Measurements from ENCODE around the gene ARFGAP2.
"Not testable (repeated sequence)": the region's sequence is repeated elsewhere in the genome, so short reads cannot be mapped to it uniquely, and the experiment has no call there.

ARFGAP2 gene

GRCh38 chr11:47121731-47122130 lies 54.9 kb downstream of the ARFGAP2 start:
- Histone ChIP-seq H3K4me3 (ENCODE audit: low read length) (no peak overlapping the region), H3K9ac (ENCODE audit: low read length) (no peak overlapping the region), H4K20me1 (ENCODE audit: insufficient read depth, low read length) (no peaks in the 10 kb centered on the region), H3K9me3 (replicated peaks; ENCODE audit: insufficient read depth, low read length) (no peaks in the 10 kb centered on the region), H3K4me1 (ENCODE audit: low read length) (no peaks in the 10 kb centered on the region), H3F3A (ENCODE audit: insufficient read depth, low read length) (no peaks in the 10 kb centered on the region), H2AFZ (ENCODE audit: low read length) (no peak overlapping the region), H3K9me2 (replicated peaks; ENCODE audit: insufficient read depth, low read length) (no peaks in the 10 kb centered on the region), H3K36me3 (replicated peaks; ENCODE audit: insufficient read depth, low read length) (no peaks in the 10 kb centered on the region), H3K27ac (ENCODE audit: low read length) (no peak overlapping the region), H3K27me3 (replicated peaks; ENCODE audit: insufficient read depth, low read length) (no peaks in the 10 kb centered on the region), H3K4me2 (ENCODE audit: low read depth, low read length) (no peak overlapping the region), H3K79me2 (ENCODE audit: low read length) (no peaks in the 10 kb centered on the region)
- no peak for TF ChIP-seq EZH2 (optimal IDR thresholded peaks at IDR 0.05; ENCODE audit: low read depth, low read length)
- TF ChIP-seq EZH2phosphoT487 (IDR thresholded peaks at IDR 0.05; ENCODE audit: low read length): no peak
- TF ChIP-seq CTCF (IDR thresholded peaks at IDR 0.05; ENCODE audit: low read length): no peak
- DNase-seq: no peak

GRCh38 chr11:47121056-47121455 lies 55.6 kb downstream of the ARFGAP2 start:
- H4K20me1 ChIP-seq (ENCODE audit: insufficient read depth, low read length): no peaks in the 10 kb centered on the region
- H3K36me3 ChIP-seq (replicated peaks; ENCODE audit: insufficient read depth, low read length): no peaks in the 10 kb centered on the region
- no peaks in the 10 kb centered on the region for H3F3A ChIP-seq (ENCODE audit: insufficient read depth, low read length)
- H2AFZ ChIP-seq (ENCODE audit: low read length): no peak overlapping the region
- H3K9ac ChIP-seq (ENCODE audit: low read length): no peak overlapping the region
- no peaks in the 10 kb centered on the region for H3K79me2 ChIP-seq (ENCODE audit: low read length)
- H3K4me2 ChIP-seq (ENCODE audit: low read depth, low read length): no peak overlapping the region
- H3K9me3 ChIP-seq (replicated peaks; ENCODE audit: insufficient read depth, low read length): no peaks in the 10 kb centered on the region
- no peaks in the 10 kb centered on the region for H3K4me1 ChIP-seq (ENCODE audit: low read length)
- H3K27me3 ChIP-seq (replicated peaks; ENCODE audit: insufficient read depth, low read length): no peaks in the 10 kb centered on the region
- TF ChIP-seq CTCF (IDR thresholded peaks at IDR 0.05; ENCODE audit: low read length) (no peak), EZH2phosphoT487 (IDR thresholded peaks at IDR 0.05; ENCODE audit: low read length) (no peak), EZH2 (optimal IDR thresholded peaks at IDR 0.05; ENCODE audit: low read depth, low read length) (no peak)
- no peak overlapping the region for H3K27ac ChIP-seq (ENCODE audit: low read length)
- no peaks in the 10 kb centered on the region for H3K9me2 ChIP-seq (replicated peaks; ENCODE audit: insufficient read depth, low read length)
- H3K4me3 ChIP-seq (ENCODE audit: low read length): no peak overlapping the region
- no peak for DNase-seq

GRCh38 chr11:47118958-47119688 lies 57.6 kb downstream of the ARFGAP2 start:
- not testable (repeated sequence) for H3F3A ChIP-seq (ENCODE audit: insufficient read depth, low read length); H4K20me1 ChIP-seq (ENCODE audit: insufficient read depth, low read length); H3K4me2 ChIP-seq (ENCODE audit: low read depth, low read length); H3K27me3 ChIP-seq (replicated peaks; ENCODE audit: insufficient read depth, low read length); H3K4me3 ChIP-seq (ENCODE audit: low read length); H3K9me3 ChIP-seq (replicated peaks; ENCODE audit: insufficient read depth, low read length); H3K9me2 ChIP-seq (replicated peaks; ENCODE audit: insufficient read depth, low read length); H3K36me3 ChIP-seq (replicated peaks; ENCODE audit: insufficient read depth, low read length); H2AFZ ChIP-seq (ENCODE audit: low read length); H3K9ac ChIP-seq (ENCODE audit: low read length); H3K27ac ChIP-seq (ENCODE audit: low read length); DNase-seq; H3K4me1 ChIP-seq (ENCODE audit: low read length); H3K79me2 ChIP-seq (ENCODE audit: low read length)
